HepG2 (cell line): ENCODE results near the gene ALMS1. TPM values are rescaled to one million over a fixed set of nuclear protein-coding genes. Genes with fewer than 3 reads are reported as not detected.

ENCODE experiments used
- DPF2 ChIP-seq: sonication (generic); formaldehyde crosslinking; IDR thresholded peaks from 2 replicates; pipeline ENCODE4 v1.4.0; 2020; ENCODE audit warnings: mild to moderate bottlenecking, low read depth, missing genetic modification reagents, borderline replicate concordance
- EP300 ChIP-seq, 3 experiments: sonication (generic) in 1 of 3; formaldehyde crosslinking in 1 of 3; IDR thresholded peaks; 2 replicates each; pipeline versions ENCODE4 v1.5.1 to v1.6.1; 2011 to 2020; ENCODE audit warnings: low read depth in 2 of 3, low read length in 2 of 3, borderline replicate concordance in 1 of 3, improper control_type of control experiment in 1 of 3, mild to moderate bottlenecking in 1 of 3, missing genetic modification reagents in 1 of 3, moderate library complexity in 1 of 3
- HNF1B ChIP-seq: sonication (generic); formaldehyde crosslinking; IDR thresholded peaks from 2 replicates; pipeline ENCODE4 v1.5.1; 2020; ENCODE audit warnings: mild to moderate bottlenecking, moderate library complexity, missing genetic modification reagents
- KDM2A ChIP-seq: sonication (generic); formaldehyde crosslinking; IDR thresholded peaks from 2 replicates; pipeline ENCODE4 v1.4.0; 2020; ENCODE audit warnings: low read depth, missing genetic modification reagents, borderline replicate concordance
- MEIS2 ChIP-seq: sonication (generic); formaldehyde crosslinking; IDR thresholded peaks from 2 replicates; pipeline ENCODE4 v1.9.0; 2021; ENCODE audit warnings: mild to moderate bottlenecking, missing genetic modification reagents
- POLR2AphosphoS5 ChIP-seq: IDR thresholded peaks from 2 replicates; pipeline ENCODE4 v1.6.1; 2012; ENCODE audit warnings: low read depth, low read length
- SMARCC2 ChIP-seq: fragments of 450-650 bp; IDR thresholded peaks from 2 replicates; pipeline ENCODE4 v1.6.1; 2017; ENCODE audit warnings: antibody characterized with exemption, mild to moderate bottlenecking
- SP140L ChIP-seq: sonication (generic); formaldehyde crosslinking; IDR thresholded peaks from 2 replicates; pipeline ENCODE4 v1.4.0; 2020; ENCODE audit warnings: missing genetic modification reagents, borderline replicate concordance
- ZBTB42 ChIP-seq: sonication (generic); formaldehyde crosslinking; IDR thresholded peaks from 2 replicates; pipeline ENCODE4 v1.5.0; 2020; ENCODE audit warnings: mild to moderate bottlenecking, missing genetic modification reagents
- ZFP91 ChIP-seq: sonication (generic); formaldehyde crosslinking; IDR thresholded peaks from 2 replicates; pipeline ENCODE4 v1.9.0; 2022; ENCODE audit warnings: missing genetic modification reagents, mild to moderate bottlenecking, borderline replicate concordance
- ZMYM3 ChIP-seq: sonication (generic); formaldehyde crosslinking; IDR thresholded peaks from 2 replicates; pipeline ENCODE4 v1.5.1; 2020; ENCODE audit warnings: mild to moderate bottlenecking, missing genetic modification reagents
- ZNF292 ChIP-seq: sonication (generic); formaldehyde crosslinking; IDR thresholded peaks from 2 replicates; pipeline ENCODE4 v1.8.1; 2022; ENCODE audit warnings: mild to moderate bottlenecking, low read depth, missing genetic modification reagents, borderline replicate concordance
- ZNF3 ChIP-seq: IDR thresholded peaks from 2 replicates; pipeline ENCODE4 v1.7.0; 2017; ENCODE audit warnings: inconsistent platforms
- ZNF768 ChIP-seq: sonication (generic); formaldehyde crosslinking; IDR thresholded peaks from 2 replicates; pipeline ENCODE4 v1.4.0; 2020; ENCODE audit warnings: missing genetic modification reagents
- ZNF790 ChIP-seq: sonication (generic); formaldehyde crosslinking; IDR thresholded peaks from 2 replicates; pipeline ENCODE4 v1.8.0; 2022; ENCODE audit warnings: missing genetic modification reagents, mild to moderate bottlenecking, borderline replicate concordance
- ZNF800 ChIP-seq: sonication (generic); formaldehyde crosslinking; IDR thresholded peaks from 2 replicates; pipeline ENCODE4 v1.4.0; 2020; ENCODE audit warnings: missing genetic modification reagents
- polyA plus RNA-seq, 8 experiments: library from polyadenylated mRNA; depleted of rRNA in 3 of 8; stranded (reverse) in 7 of 8; unstranded in 1 of 8; fragments of >200 nt; fragmentation: Illumina TruSeq in 4 of 8; extraction: Trizol in 4 of 8; gene quantifications; 2 replicates each; pipeline versions ENCODE4 v1.2.1 to v1.2.3, GENCODE V29; 2011 to 2016; ENCODE audit warnings: low read depth in 4 of 8, missing spikeins in 1 of 8, mixed read lengths in 1 of 8; ENCODE audit not compliant: insufficient read depth in 1 of 8
- total RNA-seq, 5 experiments: library from RNA; depleted of rRNA; stranded (reverse); fragments of >200 nt; fragmentation: Illumina TruSeq; extraction: Trizol; gene quantifications; 2 replicates each; pipeline ENCODE4 v1.2.3, GENCODE V29; 2016; ENCODE audit warnings: low read depth in 1 of 5
- TF ChIP-seq, protein P1 (sequence below): sonication (generic); formaldehyde crosslinking; IDR thresholded peaks from 2 replicates; pipeline ENCODE4 v1.4.0; 2020; ENCODE audit warnings: mild to moderate bottlenecking, low read depth, missing genetic modification reagents
- TF ChIP-seq, protein P2 (sequence below): sonication (generic); formaldehyde crosslinking; IDR thresholded peaks from 2 replicates; pipeline ENCODE4 v1.9.0; 2021; ENCODE audit warnings: mild to moderate bottlenecking, missing genetic modification reagents

Gene ALMS1
- total and polyA plus RNA-seq, 2 of the 13 experiments (the other 11 are each of a cell fraction or from before 2014, with no cell fraction given): 12.9 to 21.2 TPM

GRCh38 chr2:73641767-73642062, 256.1 kb downstream of the ALMS1 start (continued):
- peak; percentile 97 for TF ChIP-seq ZNF768
- no peak for TF ChIP-seq SMARCC2
- TF ChIP-seq ZMYM3 (CRISPR knock-in tag): peak; percentile 94
- TF ChIP-seq, protein P1, sequence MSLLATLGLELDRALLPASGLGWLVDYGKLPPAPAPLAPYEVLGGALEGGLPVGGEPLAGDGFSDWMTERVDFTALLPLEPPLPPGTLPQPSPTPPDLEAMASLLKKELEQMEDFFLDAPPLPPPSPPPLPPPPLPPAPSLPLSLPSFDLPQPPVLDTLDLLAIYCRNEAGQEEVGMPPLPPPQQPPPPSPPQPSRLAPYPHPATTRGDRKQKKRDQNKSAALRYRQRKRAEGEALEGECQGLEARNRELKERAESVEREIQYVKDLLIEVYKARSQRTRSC (CRISPR knock-in tag): no peak
- no peak for TF ChIP-seq SP140L (CRISPR knock-in tag)
- TF ChIP-seq HNF1B: no peak
- 0 out of 2 replicates have a peak, but pooled peaks have one; percentile 10 for TF ChIP-seq POLR2AphosphoS5
- 0 out of 2 replicates have a peak, but pooled peaks have one; percentile 29 for TF ChIP-seq ZNF790 (CRISPR knock-in tag)
- no peak for TF ChIP-seq KDM2A (CRISPR knock-in tag)
- TF ChIP-seq ZBTB42: no peak
- no peak for TF ChIP-seq ZFP91
- no peak for TF ChIP-seq ZNF3 (CRISPR knock-in tag)
- TF ChIP-seq, protein P2, sequence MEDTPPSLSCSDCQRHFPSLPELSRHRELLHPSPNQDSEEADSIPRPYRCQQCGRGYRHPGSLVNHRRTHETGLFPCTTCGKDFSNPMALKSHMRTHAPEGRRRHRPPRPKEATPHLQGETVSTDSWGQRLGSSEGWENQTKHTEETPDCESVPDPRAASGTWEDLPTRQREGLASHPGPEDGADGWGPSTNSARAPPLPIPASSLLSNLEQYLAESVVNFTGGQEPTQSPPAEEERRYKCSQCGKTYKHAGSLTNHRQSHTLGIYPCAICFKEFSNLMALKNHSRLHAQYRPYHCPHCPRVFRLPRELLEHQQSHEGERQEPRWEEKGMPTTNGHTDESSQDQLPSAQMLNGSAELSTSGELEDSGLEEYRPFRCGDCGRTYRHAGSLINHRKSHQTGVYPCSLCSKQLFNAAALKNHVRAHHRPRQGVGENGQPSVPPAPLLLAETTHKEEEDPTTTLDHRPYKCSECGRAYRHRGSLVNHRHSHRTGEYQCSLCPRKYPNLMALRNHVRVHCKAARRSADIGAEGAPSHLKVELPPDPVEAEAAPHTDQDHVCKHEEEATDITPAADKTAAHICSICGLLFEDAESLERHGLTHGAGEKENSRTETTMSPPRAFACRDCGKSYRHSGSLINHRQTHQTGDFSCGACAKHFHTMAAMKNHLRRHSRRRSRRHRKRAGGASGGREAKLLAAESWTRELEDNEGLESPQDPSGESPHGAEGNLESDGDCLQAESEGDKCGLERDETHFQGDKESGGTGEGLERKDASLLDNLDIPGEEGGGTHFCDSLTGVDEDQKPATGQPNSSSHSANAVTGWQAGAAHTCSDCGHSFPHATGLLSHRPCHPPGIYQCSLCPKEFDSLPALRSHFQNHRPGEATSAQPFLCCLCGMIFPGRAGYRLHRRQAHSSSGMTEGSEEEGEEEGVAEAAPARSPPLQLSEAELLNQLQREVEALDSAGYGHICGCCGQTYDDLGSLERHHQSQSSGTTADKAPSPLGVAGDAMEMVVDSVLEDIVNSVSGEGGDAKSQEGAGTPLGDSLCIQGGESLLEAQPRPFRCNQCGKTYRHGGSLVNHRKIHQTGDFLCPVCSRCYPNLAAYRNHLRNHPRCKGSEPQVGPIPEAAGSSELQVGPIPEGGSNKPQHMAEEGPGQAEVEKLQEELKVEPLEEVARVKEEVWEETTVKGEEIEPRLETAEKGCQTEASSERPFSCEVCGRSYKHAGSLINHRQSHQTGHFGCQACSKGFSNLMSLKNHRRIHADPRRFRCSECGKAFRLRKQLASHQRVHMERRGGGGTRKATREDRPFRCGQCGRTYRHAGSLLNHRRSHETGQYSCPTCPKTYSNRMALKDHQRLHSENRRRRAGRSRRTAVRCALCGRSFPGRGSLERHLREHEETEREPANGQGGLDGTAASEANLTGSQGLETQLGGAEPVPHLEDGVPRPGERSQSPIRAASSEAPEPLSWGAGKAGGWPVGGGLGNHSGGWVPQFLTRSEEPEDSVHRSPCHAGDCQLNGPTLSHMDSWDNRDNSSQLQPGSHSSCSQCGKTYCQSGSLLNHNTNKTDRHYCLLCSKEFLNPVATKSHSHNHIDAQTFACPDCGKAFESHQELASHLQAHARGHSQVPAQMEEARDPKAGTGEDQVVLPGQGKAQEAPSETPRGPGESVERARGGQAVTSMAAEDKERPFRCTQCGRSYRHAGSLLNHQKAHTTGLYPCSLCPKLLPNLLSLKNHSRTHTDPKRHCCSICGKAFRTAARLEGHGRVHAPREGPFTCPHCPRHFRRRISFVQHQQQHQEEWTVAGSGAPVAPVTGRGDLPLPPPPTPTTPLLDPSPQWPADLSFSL: no peak
- TF ChIP-seq ZNF800 (CRISPR knock-in tag): no peak
- no peak for TF ChIP-seq ZNF292 (CRISPR knock-in tag)
- TF ChIP-seq EP300 (IDR thresholded peaks at IDR 0.05; ENCODE audit: low read depth in 2 of 2, low read length in 2 of 2): no peak
- no peak for TF ChIP-seq EP300 (CRISPR knock-in tag; IDR thresholded peaks at IDR 0.05; ENCODE audit: borderline replicate concordance)
- TF ChIP-seq DPF2 (CRISPR knock-in tag): no peak
- TF ChIP-seq MEIS2 (CRISPR knock-in tag): 0 out of 2 replicates have a peak, but pooled peaks have one; percentile 18
